Upper lobe of left lung (tissue), 6 donors: ENCODE data around the gene PLCB1. TPM values are rescaled to one million over a fixed set of nuclear protein-coding genes. Genes with fewer than 3 reads are reported as not detected.

ENCODE experiments used
- ATAC-seq, 2 donors: fragments of 200-7000 bp; cut with Tn5 transposase; one replicate each; pipeline ENCODE4 v1.9.1; 2022; ENCODE audit warnings: mild to moderate bottlenecking in 2 of 2, moderate library complexity in 2 of 2; ENCODE audit not compliant: low FRiP score in 2 of 2
- DNase-seq, 2 donors: peaks; one replicate each; pipeline ENCODE4 v3.0.0-alpha.2; 2019 to 2020
- H3K27ac ChIP-seq, 4 donors: fragments of 200-600 bp; sonication (generic); one replicate each; pipeline ENCODE4 v1.5.1; 2016 to 2019
- H3K27me3 ChIP-seq, 4 donors: fragments of 200-600 bp; sonication (generic); one replicate each; pipeline ENCODE4 v1.5.1; 2017 to 2019
- H3K36me3 ChIP-seq, 4 donors: fragments of 200-600 bp; sonication (generic); one replicate each; pipeline ENCODE4 v1.5.1; 2016 to 2019
- H3K4me1 ChIP-seq, 4 donors: fragments of 200-600 bp; sonication (generic); one replicate each; pipeline ENCODE4 v1.5.1; 2018 to 2019
- H3K4me3 ChIP-seq, 4 donors: fragments of 200-600 bp; sonication (generic); one replicate each; pipeline ENCODE4 v1.5.1; 2017 to 2019; ENCODE audit warnings: mild to moderate bottlenecking in 2 of 4, moderate library complexity in 1 of 4
- H3K9me3 ChIP-seq, 4 donors: fragments of 200-600 bp; sonication (generic); one replicate each; pipeline ENCODE4 v1.5.1; 2018 to 2019
- EP300 ChIP-seq, 4 donors: sonication (generic); formaldehyde crosslinking; IDR thresholded peaks; one replicate each; pipeline ENCODE4 v1.5.1; 2017; ENCODE audit warnings: antibody characterized with exemption in 4 of 4, control low read depth in 2 of 4
- POLR2A ChIP-seq, 4 donors: fragments of 450-650 bp; IDR thresholded peaks; one replicate each; pipeline ENCODE4 v1.5.1; 2016 to 2017; ENCODE audit warnings: antibody characterized with exemption in 4 of 4, mild to moderate bottlenecking in 2 of 4
- POLR2AphosphoS5 ChIP-seq, 2 donors: sonication (generic); formaldehyde crosslinking; IDR thresholded peaks; one replicate each; pipeline ENCODE4 v1.5.1; 2017; ENCODE audit warnings: antibody characterized with exemption in 2 of 2
- WGBS, 2 donors: methylation state at CpG; one replicate each; pipeline ENCODE4 v1.1.5; 2017 to 2018; 5-methylcytosine and 5-hydroxymethylcytosine counted together
- total RNA-seq, 6 donors: library from RNA; depleted of rRNA in 4 of 6; stranded (reverse); fragments of >200 nt in 4 of 6; gene quantifications; one replicate each; pipeline versions ENCODE4 v1.1.0 to v1.2.1, GENCODE V29; 2016 to 2021
- TF ChIP-seq, protein P1 (sequence below), 6 experiments: fragments of 450-650 bp in 4 of 6; fragments of 200-600 bp in 2 of 6; sonication (generic) in 2 of 6; IDR thresholded peaks; one replicate each; pipeline ENCODE4 v1.5.1; 2016 to 2019; ENCODE audit warnings: antibody characterized with exemption in 6 of 6
- donor health status: DM: no; HTN: no; CAD: no; lungs with moderate emphysema.
- donor health status: DM: no; HTN: yes; CAD: no; lungs with severe emphysema.

Gene PLCB1
- total RNA-seq, 6 donors from 2014 or later, result 4.8 to 26.2 (median 10.7) TPM

DNA sequence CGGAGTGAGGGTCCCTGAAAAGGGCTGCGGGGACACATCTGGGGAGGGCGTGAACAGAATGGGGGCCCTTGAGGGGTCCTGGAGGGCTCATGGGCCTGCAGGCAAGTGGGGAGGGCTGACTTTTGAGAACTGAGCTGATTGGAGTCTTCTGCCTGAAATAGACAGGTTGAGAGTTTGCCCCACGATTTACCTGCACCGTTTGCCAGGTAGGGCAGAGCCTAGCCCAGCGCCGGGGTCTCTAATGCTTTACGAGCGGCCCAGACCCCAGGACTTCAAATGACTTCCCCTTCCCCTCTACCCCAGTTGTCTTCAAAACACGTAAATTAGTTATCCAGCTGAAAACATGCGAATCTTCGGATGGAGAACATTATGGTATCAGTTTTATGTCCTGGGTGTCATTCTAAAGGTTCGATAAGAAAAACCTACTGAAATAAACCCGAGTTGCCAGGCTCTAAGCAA is 1.3 kb downstream of the PLCB1 start:
- H3K27me3 ChIP-seq, result no peaks in the 10 kb centered on the region
- peaks cover 16 to 33% (median 19%) of the 10 kb centered on the region in 4 donors for H3K4me1 ChIP-seq
- H3K36me3 ChIP-seq, result no peaks in the 10 kb centered on the region
- no peak for ATAC-seq
- no peak for DNase-seq
- H3K4me3 ChIP-seq, result peak overlapping the region in 3 of 4 donors; percentile 69 to 90 (median 78)
- H3K27ac ChIP-seq, result peak overlapping the region in 2 of 4 donors; percentile 63 to 89
- H3K9me3 ChIP-seq, result no peaks in the 10 kb centered on the region
- TF ChIP-seq POLR2A (IDR thresholded peaks at IDR 0.05) (no peak), EP300 (IDR thresholded peaks at IDR 0.05) (no peak), POLR2AphosphoS5 (IDR thresholded peaks at IDR 0.05) (no peak)
- TF ChIP-seq, protein P1, sequence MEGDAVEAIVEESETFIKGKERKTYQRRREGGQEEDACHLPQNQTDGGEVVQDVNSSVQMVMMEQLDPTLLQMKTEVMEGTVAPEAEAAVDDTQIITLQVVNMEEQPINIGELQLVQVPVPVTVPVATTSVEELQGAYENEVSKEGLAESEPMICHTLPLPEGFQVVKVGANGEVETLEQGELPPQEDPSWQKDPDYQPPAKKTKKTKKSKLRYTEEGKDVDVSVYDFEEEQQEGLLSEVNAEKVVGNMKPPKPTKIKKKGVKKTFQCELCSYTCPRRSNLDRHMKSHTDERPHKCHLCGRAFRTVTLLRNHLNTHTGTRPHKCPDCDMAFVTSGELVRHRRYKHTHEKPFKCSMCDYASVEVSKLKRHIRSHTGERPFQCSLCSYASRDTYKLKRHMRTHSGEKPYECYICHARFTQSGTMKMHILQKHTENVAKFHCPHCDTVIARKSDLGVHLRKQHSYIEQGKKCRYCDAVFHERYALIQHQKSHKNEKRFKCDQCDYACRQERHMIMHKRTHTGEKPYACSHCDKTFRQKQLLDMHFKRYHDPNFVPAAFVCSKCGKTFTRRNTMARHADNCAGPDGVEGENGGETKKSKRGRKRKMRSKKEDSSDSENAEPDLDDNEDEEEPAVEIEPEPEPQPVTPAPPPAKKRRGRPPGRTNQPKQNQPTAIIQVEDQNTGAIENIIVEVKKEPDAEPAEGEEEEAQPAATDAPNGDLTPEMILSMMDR (IDR thresholded peaks at IDR 0.05), result no peak
- WGBS, 2 donors, result 25 to 39% methylated on average over 14 of the region's 14 CpGs

DNA sequence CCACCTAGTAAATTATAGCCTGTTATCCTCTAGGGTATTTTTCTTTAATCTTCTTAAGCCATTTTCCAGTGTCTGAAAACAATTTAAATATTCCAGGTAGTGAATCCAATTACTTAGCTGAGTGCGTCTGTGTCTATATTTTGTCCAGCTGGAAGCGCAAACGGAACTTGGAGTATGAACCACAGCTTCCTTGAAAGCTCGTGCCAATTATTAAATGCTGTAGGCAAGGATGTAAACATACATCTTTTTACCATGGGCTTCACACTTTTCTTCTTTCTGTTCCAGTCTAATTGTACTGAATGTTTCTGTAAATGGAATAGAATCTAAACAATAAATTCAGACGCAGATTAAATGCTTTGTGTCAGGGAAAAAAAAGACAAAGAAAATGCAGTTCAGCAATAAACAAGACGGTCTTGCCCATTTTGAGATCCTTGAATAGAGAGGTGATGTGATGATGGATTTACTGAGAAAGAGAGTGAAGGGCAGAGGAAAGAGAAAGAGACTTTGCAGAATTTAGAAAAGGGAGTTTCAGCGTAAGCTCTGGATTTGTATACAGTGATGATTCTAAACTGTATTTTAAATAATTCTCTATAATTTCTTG is 1.9 kb downstream of the PLCB1 start:
- H3K9me3 ChIP-seq, result no peaks in the 10 kb centered on the region
- no peaks in the 10 kb centered on the region for H3K27me3 ChIP-seq
- H3K4me1 ChIP-seq, result peaks cover 16 to 33% (median 19%) of the 10 kb centered on the region in 4 donors
- H3K4me3 ChIP-seq, result peak overlapping the region in 2 of 4 donors; percentile 69 to 78
- H3K27ac ChIP-seq, result no peak overlapping the region
- 42% methylated on average over 7 of the region's 7 CpGs for WGBS, 2 donors
- no peak for TF ChIP-seq POLR2A (IDR thresholded peaks at IDR 0.05)
- no peak for TF ChIP-seq POLR2AphosphoS5 (IDR thresholded peaks at IDR 0.05)
- TF ChIP-seq, protein P1 (IDR thresholded peaks at IDR 0.05), result no peak
- TF ChIP-seq EP300 (IDR thresholded peaks at IDR 0.05), result no peak
- no peak for ATAC-seq
- DNase-seq, result no peak
- no peaks in the 10 kb centered on the region for H3K36me3 ChIP-seq

DNA sequence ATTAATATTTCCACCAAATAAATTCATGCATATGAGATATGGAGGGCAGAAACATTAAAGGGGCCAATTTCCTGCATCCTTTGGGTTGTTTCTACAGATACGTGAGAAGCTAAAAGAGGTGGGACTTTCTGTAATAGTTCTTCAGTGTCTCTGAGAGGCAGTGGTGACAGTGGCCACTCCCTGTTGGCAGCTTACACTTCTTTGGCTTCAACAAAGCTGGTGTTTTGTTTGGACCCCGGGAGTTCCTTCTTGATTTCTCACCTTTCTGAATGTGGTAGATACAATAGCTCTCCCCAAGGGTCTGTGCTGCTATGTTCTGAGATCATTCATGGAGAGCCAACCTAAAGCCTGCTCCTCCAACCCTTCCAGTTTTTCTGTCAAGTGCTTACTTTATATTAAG is 7.8 kb downstream of the PLCB1 start:
- Histone ChIP-seq H3K36me3 (no peaks in the 10 kb centered on the region), H3K4me3 (no peak overlapping the region), H3K27ac (no peak overlapping the region), H3K27me3 (no peaks in the 10 kb centered on the region), H3K9me3 (no peaks in the 10 kb centered on the region), H3K4me1 (peaks cover 0 to 5% (median 2%) of the 10 kb centered on the region in 4 donors)
- no peak for TF ChIP-seq EP300 (IDR thresholded peaks at IDR 0.05)
- no peak for TF ChIP-seq POLR2A (IDR thresholded peaks at IDR 0.05)
- TF ChIP-seq, protein P1 (IDR thresholded peaks at IDR 0.05), result no peak
- no peak for TF ChIP-seq POLR2AphosphoS5 (IDR thresholded peaks at IDR 0.05)
- no peak for ATAC-seq
- no peak for DNase-seq
- WGBS, 2 donors, result 54 to 58% methylated on average over 2 of the region's 2 CpGs

DNA sequence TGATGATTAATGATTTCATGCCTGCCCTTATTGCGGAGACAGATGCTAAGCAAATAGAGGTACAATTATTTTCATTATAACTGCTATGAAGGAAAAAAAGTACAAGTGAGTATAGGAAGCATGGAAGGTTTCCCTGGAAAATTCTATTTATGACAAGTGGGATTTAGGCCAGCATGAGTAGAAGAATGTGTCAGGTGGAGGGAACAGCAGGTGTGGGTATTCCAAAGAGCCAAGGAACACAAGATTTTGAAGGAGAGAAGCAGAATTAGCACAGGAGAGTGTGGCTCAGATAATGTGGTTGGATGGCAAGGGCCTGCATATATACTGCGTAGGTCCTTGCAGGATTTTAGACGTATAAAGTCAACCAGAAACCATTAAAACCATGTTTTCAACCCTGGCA is 11.4 kb downstream of the PLCB1 start:
- ATAC-seq, result no peak

More for the DNA sequence above, 11.4 kb downstream of the PLCB1 start:
- Histone ChIP-seq H3K27me3 (no peaks in the 10 kb centered on the region), H3K36me3 (no peaks in the 10 kb centered on the region), H3K4me3 (no peak overlapping the region), H3K4me1 (peaks cover 0 to 8% (median 4%) of the 10 kb centered on the region in 4 donors), H3K9me3 (no peaks in the 10 kb centered on the region), H3K27ac (no peak overlapping the region)
- TF ChIP-seq, protein P1 (IDR thresholded peaks at IDR 0.05), result no peak
- TF ChIP-seq POLR2AphosphoS5 (IDR thresholded peaks at IDR 0.05) (no peak), POLR2A (IDR thresholded peaks at IDR 0.05) (no peak)
- no peak for DNase-seq
- WGBS, 2 donors, result 92 to 98% methylated on average over 3 of the region's 3 CpGs
